HTERT RPE-1 (cell line): Measurements from ENCODE around the gene PAXX.

Experiments
- in situ Hi-C: fragments of 300-500 bp; cut with MboI; formaldehyde crosslinking; loops from 4 replicates; pipeline ENCODE4 v1.14.3; 2020; ENCODE audit warnings: low sequenced_read_pairs

Gene PAXX

DNA sequence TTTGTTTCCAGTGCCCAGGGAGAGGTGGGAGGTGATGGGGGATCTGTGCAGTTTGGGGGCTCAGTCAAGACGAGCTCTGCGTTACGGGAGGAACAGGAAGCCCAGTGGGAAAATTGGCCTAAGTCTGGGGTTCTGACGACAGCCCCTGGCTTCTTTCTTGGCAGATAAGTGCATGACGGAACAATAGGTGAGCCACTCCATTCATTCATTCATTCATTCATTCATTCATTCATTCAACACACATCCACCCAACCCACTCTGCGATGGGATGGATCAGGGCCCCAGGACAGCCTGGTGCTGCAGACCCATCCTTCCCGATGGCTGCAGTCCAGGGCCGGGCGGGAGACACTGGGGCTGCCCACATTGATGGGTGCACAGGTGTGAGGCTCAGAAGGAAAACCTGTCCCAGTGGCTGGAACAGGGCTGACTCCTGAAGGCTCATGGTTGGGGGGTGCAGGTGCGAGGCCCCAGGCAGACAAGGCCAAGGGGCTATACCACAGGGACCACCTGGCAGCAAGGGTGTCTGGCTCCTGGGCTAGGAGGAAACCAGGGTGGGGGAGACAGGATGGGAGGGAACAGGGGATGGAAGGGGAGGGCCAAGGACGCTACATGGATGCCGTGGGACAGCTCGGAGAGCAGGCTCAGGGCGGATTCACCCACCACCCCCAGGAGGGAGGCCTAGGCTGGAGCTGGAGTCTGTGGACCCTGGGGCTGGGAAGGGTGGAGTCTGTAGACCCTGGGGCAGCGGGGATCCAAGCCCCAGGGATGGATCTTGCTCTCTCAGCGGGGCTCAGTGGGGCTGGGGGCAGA lies 11.3 kb upstream of the PAXX start:
- in situ Hi-C loops: no loop called here

DNA sequence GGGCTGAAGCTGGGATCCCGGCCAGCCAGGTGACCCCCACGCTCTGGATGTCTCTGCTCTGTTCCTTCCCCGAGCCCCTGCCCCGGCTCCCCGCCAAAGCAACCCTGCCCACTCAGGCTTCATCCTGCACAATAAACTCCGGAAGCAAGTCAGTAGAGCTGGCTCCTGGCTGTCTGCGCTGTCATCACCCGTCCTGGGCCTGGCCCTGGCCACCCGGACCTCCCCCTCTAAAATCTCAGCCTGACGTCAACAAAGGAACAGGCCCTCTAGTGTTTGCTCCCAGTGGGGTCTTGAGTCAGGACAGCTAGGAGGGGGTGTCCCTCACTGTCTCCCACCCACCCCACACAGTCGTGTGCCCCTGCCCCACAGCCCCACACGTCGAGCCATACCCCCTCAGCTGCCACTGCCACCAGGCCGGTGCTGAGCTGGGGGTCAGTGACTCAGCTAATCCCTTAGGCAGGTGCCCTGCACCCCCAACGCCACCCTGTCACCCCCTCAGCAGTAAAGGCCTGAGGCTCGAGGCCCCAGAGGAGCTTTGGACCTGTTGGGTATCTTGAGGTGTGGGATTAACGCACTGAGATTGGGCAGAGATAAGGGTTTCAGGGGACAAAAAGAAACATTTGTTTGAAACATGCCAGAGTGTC lies 10.5 kb upstream of the PAXX start:
- in situ Hi-C loops: no loop called here

- in situ Hi-C loops: no loop called here
These were observed 9.8 kb upstream of the PAXX start, which contains the start of gene LCNL1 for GRCh38 chr9:136982232-136983051. TSS of gene LCNL1 (plus strand) at chr9:136982993. CDS start at chr9:136983587, 594 bp downstream.

DNA sequence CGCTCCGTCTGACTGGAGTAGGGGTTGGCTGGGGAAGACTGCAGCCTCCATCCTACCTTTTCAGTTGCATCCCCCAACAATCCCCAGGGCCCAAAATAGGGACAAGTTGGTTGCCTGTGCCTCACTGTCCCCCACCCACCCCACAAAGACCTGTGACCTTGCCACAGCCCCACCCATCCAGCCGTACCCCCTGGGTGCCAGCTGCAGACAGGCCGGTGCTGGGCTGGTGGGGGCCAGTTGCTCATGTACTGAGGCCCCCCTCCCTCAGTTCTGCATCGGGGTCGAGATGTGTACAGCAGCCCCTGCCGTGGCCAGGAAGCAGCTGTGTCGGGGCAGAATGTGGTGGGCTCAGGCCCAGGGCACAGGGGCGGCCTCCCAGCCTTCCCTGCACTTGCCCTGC lies 9.1 kb upstream of the PAXX start:
- in situ Hi-C loops: no loop called here

GRCh38 chr9:136983656-136984314 lies 8.4 kb upstream of the PAXX start:
- in situ Hi-C loops: no loop called here

DNA sequence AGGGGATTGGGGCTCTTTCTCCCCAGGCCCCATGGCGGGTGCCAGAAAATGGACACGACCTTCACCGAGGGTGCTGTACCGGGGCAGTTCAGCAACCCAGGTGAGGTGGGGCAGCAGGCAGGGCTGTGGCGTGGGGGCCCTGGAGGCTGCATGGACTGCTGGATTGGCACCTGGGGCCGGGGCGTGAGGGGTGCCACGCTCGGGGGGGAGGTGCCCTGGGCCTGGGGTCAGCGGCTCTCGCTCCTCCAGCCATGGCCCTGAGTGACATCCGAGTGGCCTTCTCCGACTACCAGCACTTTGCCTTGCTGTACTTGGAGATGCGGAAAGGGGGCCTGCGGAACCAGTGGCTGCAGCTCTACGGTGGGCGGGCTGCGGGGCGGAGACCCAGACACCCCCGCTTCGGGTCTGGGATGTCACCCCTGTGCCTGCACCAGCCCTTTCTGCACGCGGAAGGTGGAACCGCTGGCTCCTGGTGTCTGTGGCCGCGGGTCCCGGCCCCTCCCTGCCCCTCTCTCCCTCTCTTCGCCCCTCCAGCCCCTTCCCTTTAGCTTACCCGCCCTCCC lies 7.7 kb upstream of the PAXX start:
- in situ Hi-C loops: no loop called here

DNA sequence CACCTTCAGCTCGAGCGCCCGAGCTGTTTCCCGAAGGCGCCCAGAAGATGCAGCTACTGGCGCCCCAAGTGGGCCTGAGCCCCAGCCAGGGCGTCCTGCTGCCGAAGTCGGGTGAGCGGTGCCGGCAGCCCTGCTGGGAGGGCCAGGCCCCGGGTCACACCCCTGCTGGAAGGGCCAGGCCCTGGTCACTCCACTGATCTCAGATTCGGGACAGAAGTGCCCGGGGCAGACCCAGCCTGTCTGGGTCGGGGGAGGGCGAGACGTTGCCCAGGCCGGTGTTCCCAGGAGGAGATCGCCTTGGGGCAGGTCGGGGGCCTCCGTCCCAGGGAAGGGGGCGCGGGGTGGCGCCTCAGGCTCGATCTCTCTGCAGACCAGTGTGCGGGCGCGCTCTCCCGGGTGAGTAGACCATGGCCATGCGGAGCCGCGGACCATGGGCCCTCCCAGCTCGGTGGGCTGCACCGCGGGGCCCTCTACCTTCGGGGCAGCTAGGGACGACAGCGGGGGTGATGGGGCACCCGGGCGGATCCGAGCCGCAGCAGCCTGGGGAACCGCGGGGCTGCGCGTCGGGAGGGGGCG lies 7.1 kb upstream of the PAXX start:
- in situ Hi-C loops: no loop called here

- in situ Hi-C loops: no loop called here
These were observed 6.4 kb upstream of the PAXX start for GRCh38 chr9:136985853-136986252.

GRCh38 chr9:136988872-136989271 lies 3.4 kb upstream of the PAXX start:
- in situ Hi-C loops: no loop called here

DNA sequence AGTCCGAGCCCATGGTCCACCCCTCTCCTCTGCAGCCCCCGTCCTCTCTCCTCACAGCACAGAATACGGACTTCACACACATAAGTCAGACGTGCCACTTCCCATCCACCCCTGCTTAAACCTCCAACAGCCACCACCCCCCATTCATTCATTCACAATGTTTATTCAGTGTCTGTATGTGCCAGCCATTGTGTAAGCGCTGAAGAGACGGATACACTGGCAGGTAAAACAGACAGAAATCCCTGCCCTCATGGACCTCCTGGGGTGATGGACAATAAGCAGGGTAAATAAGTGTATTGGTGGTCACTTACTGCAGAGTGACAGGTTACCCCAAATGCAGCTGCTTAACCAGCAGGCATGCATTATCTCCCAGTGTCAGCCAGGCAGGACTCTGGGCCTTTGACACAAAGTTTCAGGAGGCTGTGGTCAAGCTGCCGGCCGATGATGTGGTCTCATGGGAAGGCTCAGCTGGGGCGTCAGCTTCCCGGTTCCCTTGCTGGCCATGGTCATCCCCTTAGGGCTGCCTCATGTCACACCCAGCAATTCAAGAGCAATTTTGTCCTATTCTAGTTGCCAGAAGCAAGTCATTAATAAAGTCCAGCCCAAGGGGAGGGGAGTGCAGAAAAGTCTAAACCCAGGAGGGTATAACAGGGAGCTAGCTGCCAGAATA lies 1.8 kb upstream of the PAXX start:
- in situ Hi-C loops: no loop called here

GRCh38 chr9:136992819-136993369 lies 672 bp downstream of the PAXX start:
- in situ Hi-C loops: no loop called here

DNA sequence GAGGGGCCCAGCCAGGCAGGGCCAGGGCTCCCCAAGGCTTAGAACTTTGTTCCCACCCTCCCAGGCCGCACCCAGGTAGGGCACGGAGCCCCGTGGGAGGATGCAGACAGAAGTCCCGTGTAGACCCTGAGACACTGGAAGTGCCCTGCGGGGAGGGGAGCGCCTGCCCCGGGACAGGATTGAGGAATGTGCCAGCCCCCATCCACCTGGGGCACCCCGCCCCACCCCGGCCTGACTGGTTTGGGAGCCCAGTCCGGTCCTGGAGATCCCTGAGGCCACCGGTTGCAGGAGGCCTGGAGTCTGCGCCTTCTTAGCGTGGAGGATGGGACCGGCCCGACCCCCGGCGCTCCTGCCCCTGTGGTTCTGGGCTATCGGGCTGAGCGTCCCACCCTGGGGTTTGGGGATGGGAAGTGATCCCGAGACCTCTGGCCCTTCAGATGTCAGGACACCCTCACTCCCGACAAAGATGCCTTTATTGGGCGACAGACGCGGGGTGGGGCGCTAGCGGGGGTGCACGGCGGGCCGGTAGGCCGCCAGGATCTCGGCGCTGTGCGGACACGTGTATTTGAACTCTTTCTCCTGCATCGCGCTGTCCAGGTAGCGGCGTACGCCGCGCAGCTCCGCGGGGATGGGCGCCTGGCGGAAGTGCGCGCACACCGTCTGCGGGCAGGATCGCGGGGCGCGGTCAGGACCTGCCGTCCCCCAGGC lies 2.1 kb downstream of the PAXX start:
- in situ Hi-C loops: no loop called here

DNA sequence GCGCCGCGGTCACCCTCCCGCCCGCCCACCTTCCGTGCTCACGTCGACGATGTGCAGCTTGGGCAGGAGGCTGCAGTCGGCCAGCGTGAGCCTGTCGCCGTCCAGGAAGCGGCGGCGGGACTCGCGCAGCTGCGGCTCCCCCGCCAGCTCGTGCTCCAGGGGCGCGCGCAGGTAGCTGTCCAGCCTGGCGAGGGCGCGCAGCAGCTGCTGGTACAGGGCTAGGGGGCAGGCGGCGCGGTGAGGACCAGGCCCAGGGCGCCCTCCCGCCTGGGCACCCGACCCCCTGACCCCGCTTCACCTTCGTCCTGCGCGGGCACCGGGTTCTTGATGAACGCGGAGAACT lies 2.6 kb downstream of the PAXX start:
- in situ Hi-C loops: no loop called here

GRCh38 chr9:136995362-136995761 lies 3.1 kb downstream of the PAXX start:
- in situ Hi-C loops: no loop called here

DNA sequence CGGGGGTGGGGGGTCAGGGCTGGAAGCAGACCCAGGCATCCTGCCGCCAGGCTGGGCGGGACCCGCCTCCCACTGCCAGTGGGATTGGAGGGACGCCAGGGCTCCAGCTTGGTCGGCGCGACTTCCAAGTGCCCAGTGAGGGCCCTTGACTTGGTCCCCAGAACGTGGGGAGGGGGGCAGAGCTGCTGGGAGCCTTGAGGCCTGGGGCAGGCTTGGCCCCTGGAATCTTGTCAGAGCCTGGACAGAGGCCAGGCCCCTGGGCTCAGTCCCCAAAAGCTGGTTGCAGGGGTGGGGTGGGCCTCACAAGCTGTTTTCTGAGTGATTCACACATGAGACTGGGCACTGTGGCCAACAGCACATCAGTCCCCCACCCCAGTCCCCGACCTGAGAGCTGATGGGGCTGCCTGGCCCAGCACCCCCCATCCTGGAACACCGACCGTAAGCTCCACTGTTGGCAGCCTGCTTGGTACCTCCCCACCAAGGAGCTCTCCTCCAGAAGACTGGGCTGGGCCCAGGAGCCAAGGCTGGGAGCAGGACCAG lies 3.6 kb downstream of the PAXX start:
- in situ Hi-C loops: no loop called here

GRCh38 chr9:136996361-136997292 lies 4.4 kb downstream of the PAXX start, which contains the start of gene CLIC3:
TSS of gene CLIC3 (minus strand) at chr9:136996568. CDS start at chr9:136996543, 25 bp downstream.
- in situ Hi-C loops: no loop called here

- in situ Hi-C loops: no loop called here
These were observed 5.1 kb downstream of the PAXX start for GRCh38 chr9:136997371-136997770.

DNA sequence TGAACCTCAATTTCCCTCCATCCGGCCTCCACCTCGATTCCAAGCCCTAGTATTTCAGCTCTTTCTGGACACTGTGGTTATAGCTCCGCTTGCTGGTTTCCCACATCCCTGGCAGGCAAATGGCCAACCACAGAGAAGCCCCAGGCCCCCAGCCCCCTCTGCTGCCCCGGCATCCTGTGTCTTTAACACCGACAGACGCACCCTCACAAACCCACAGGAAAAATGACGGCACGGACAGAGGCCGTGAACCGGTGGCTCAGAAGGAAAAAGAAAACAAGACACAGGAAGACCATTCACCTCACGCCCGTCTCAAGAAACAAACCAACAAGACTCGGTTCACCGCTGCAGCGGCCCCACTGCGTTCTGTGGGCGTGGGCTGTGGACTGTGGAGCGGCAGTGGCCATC lies 5.6 kb downstream of the PAXX start:
- in situ Hi-C loops: no loop called here
